ENCODE data around the gene PKD1.
"Not testable (repeated sequence)": the region's sequence is repeated elsewhere in the genome, so short reads cannot be mapped to it uniquely, and the experiment has no call there.

- not testable (repeated sequence) for TF ChIP-seq POLR2A (IDR thresholded peaks at IDR 0.05)
- TF ChIP-seq, protein P1, sequence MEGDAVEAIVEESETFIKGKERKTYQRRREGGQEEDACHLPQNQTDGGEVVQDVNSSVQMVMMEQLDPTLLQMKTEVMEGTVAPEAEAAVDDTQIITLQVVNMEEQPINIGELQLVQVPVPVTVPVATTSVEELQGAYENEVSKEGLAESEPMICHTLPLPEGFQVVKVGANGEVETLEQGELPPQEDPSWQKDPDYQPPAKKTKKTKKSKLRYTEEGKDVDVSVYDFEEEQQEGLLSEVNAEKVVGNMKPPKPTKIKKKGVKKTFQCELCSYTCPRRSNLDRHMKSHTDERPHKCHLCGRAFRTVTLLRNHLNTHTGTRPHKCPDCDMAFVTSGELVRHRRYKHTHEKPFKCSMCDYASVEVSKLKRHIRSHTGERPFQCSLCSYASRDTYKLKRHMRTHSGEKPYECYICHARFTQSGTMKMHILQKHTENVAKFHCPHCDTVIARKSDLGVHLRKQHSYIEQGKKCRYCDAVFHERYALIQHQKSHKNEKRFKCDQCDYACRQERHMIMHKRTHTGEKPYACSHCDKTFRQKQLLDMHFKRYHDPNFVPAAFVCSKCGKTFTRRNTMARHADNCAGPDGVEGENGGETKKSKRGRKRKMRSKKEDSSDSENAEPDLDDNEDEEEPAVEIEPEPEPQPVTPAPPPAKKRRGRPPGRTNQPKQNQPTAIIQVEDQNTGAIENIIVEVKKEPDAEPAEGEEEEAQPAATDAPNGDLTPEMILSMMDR (IDR thresholded peaks at IDR 0.05 in 4 of 5, conservative IDR thresholded peaks at IDR 0.05 in 1 of 5), result not testable (repeated sequence)
Observed at GRCh38 chr16:2112539-2113106, 23.1 kb downstream of the PKD1 start.
